Endometrium (tissue), 2 donors: ENCODE measurements around the gene EIF1B.
A peak's percentile ranks its signal among the peaks of the same experiment; 100 is the strongest.
"Not testable (repeated sequence)": the region's sequence is repeated elsewhere in the genome, so short reads cannot be mapped to it uniquely, and the experiment has no call there.

Source experiments
- FAIRE-seq: peaks from 2 replicates; lab custom pipeline; 2012; peaks lifted over from hg19 to GRCh38; lab: Jason Lieb, UNC
- donor health status: control.
- donor health status: control.

EIF1B gene

GRCh38 chr3:40309418-40309924 is at the start of gene EIF1B:
TSS of gene EIF1B (plus strand) at chr3:40309707. CDS start at chr3:40309942, 235 bp downstream.
- FAIRE-seq: peak; percentile 97

DNA sequence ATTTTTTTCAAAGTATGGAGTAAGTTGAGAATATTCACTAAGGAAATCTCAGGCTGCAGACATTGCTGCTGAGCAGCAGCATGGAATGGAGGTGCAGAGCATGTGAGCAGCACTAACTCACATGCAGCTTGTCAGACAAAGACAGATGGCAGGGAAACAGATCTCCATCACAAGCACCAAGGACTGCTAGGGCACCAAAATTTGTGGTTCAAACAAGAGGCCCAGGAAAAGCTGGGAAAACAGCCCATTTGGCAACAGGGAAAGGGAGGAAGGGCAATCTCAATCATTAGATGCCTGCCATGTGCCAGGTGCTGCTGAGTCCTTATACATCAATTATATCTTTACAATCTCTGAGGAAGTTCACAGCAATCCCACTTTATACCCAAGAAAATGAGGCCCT is 47.2 kb upstream of the EIF1B start:
- FAIRE-seq: no peak

GRCh38 chr3:40264451-40264850 is 45.1 kb upstream of the EIF1B start:
- FAIRE-seq: no peak

DNA sequence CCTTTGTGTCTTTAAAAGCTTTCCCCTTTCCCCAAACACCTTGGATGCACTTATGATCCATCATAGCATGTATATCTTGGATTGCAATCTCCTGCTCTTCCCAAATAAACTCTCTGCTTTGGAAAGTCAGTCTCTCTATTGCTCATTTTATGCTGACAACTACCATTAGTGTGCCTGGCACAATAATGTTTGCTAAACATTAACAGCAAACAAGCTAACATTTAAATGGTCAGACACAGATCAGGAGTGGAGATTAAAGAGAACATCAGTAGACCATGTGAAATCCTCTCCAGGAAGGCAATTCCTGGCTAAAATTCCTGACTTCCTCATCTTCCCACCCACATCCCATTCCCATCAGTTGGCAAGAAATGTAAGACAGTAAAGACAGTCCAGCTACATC is 44.3 kb upstream of the EIF1B start:
- FAIRE-seq: no peak

GRCh38 chr3:40267937-40268724 is 41.4 kb upstream of the EIF1B start:
- FAIRE-seq: no peak

DNA sequence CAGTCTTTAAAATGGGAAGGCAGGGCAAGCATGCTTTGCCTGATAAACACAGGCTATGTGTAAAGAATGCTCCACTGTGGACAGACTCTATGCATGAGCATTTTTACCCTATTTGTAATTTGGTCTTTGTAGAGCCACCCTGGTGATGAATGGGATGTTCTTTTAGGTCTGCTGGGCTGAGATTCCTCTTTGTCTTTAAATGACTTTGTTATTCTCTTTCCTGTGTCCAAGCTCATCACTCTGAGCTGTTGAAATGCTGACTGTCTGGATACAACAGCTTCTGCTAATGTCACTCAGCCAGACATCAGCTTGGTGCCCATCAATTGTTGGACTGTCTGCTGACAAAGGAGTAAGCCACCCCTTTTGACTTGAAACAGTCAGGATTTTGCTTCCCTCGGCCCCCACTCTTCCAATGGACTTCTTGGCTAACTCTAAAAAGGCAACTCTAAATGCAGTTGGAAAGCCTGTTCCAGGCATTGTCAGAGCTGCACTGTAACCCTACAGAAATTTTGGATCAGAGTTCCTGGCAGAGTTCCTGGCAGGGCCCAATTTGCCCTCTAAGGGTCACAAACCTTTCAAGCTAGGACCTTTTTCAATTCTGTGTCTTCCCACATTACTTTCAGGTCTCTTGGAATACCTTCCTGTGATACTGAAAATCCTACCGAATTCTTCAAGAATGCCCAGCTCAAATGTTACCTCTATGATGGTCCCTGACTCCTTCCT is 40.5 kb upstream of the EIF1B start:
- FAIRE-seq: no peak

DNA sequence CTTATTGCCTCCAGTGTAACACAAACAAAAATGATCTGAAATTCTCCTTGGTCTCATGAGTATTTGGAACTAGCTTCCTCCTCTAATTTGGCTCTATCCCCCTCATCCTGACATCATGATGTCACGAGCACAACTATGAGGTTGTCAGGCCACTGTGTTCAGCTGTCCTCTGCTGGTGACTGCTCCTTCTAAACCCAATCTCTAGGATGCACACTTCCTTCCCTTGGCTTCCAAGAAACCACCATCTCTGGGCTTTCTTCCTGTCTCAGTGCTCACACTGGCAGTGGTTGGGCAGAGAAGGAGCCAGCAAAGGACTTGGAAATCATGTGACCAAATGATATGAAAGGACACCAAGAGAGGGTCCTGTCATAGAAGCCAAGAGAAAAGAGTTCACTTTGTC is 30.7 kb upstream of the EIF1B start:
- FAIRE-seq: no peak

GRCh38 chr3:40281995-40282394 is 27.5 kb upstream of the EIF1B start:
- FAIRE-seq: no peak

DNA sequence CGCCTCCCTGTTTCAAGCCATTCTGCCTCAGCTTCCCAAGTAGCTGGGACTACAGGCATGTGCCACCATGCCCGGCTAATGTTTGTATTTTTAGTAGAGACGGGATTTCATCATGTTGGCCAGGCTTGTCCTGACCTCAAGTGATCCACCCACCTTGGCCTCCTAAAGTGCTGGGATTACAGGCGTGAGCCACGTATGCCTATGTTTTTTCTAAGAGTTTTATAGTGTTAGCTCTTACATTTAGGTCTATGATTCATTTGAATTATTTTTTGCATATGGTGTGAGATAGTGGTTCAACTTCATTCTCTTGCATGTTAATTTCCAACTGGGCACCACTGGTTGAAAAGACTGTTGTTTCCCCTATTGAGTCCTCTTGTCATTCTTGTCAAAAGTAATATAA is 26.4 kb upstream of the EIF1B start:
- not testable (repeated sequence) for FAIRE-seq

DNA sequence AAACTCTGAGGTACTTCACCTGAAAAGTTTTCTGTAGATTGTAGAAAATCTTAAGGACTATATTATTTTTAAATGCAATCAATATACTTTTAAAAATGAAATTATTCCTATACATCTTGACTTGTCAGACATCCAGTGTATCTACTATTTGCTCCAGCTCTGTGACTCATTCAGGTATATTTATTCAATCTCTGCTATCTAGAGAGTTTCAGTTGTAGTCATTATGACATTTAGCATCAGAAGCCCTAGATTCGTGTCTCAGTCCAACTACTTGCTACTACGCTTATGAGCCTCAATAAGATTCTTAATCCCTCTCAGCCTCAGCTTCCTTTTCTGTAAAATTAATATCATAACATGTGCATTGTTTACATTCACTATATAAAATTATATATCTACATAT is 22.3 kb upstream of the EIF1B start:
- FAIRE-seq: no peak

- no peak for FAIRE-seq
Measured at GRCh38 chr3:40290396-40290795, 19.1 kb upstream of the EIF1B start.

- FAIRE-seq: no peak
Measured at GRCh38 chr3:40291471-40291870, 18.0 kb upstream of the EIF1B start.

DNA sequence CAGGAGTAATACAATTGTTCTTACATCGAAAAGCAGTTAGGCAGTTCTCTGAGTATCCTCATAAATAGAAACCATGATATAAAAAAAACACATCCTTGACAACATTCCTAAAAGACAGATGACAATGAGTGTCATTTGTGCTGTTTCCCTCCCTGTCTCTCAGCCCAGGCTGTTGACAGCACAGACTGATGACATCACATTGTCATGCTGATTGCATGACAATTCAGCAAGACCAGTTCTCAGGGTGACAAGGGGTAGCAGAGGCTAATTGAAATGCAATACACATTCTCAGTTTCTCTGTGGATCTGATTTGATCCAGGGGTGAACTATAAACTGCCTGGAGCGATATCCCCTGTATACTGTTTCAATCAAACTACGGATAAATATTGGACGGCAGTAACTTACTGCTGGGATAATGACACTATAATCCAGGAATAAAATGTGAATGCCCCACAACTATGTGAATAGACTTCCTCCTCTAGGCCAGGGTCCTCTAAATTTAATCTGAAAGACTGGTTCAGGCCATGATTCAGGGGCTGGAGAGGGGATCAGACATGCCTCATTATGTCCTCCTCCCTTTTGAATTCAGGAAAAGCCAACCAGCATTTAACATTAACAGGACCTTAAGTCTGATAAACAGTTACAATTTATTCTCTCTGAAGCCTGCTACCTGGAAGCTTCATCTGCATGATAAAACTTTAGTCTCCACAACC is 16.7 kb upstream of the EIF1B start:
- no peak for FAIRE-seq

GRCh38 chr3:40294434-40294833 is 15.1 kb upstream of the EIF1B start:
- FAIRE-seq: no peak

DNA sequence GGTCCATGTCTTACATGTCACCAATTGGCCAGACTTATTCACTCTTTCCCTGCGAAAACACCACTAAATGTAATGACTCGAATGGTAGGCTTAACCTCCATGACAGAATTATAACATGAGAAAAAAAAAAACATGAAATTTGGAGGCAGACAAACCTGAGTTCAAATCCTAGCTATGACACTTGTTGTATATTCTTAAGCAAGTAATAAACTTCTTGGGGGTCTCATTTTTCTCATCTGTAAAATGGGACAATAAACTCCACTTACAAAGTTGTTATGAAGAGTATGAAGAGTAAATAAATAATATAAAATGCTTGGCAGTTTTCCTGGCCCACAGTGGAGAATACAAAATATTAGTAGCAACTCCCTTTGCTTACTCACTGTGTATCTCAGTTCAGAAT is 11.4 kb upstream of the EIF1B start:
- FAIRE-seq: no peak

DNA sequence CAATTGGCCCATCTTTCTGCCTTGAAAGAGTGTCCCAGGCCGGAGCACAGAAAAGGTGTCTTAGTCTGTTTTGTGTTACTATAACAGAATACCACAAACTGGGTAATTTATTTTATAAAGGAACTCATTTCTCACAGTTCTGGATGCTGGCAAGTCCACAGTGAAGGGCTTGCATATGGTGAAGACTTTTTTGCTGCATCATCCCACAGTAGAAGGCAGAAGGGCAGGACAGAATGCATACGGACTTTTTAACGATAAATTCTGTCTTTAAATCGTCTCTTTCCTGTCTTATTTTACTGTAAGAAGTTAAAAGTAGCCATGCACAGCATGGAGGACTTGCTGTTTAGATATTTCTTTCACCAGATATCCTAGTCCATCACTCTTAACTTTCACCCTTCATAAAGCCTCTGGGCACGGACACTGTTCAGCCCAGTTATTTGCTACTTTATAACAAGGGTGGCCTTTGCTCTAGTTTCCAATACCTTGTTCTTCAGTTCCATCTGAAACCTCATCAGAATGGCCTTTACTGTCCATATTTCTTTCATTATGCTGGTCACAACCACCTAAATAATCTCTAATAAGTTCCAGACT is 10.3 kb upstream of the EIF1B start:
- no peak for FAIRE-seq

- no peak for FAIRE-seq
Measured at GRCh38 chr3:40299721-40300335, 9.7 kb upstream of the EIF1B start.

DNA sequence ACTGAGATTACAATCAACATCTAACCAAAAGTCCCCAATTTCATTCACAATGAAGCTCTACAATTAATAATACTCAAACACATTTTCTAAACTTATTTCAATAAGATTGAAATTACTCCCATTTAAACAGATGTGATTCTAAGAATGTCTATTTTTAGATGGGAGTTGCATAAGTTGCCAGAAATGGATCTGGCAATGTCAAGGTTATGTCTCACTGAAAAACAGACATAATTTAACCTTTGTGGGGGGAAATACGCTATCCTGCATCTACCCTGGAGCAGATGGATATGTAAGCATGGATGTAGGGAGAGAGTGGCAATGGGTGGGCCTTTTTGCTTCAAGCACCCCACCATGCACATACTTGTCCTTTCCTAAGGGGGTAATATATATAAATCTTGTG is 6.7 kb upstream of the EIF1B start:
- FAIRE-seq: no peak

DNA sequence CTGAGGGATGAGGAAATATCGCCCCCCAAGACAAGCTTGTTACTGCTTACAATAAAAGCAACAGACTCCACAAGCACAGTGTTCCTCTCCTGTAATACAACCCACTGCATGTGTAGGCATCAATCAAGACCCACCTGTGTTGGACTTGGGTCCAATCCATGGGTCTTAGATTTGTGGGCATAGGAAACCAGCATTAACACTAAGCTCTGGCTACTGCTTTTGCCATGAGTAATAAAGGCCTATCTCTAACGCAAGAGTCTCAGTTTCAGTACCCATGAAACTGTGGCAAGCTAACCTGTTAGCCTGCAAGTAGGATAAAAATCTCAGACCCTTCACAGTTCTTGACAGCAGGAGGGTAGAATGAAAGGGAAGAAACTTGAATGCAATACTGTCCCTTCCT is 5.2 kb upstream of the EIF1B start:
- no peak for FAIRE-seq

DNA sequence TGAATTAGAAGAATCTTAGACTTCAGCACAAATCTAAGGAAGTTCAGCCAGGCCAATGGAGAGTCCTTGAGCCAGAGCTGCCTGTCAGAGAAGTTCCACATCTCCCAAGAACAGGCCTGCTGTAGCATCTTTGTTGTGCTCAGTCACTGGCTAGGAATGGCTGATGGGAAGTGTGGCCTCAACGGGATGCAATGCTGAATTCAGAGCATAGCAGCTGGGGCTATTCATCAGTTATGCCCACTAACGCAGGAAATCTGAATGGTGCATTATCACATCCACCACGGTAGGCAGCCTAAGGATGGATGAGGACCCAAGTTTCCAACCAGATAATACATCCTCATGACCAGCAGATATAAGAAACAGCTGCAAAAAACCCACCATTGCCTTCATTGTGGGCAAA is 3.2 kb upstream of the EIF1B start:
- FAIRE-seq: no peak

GRCh38 chr3:40307176-40307575 is 2.3 kb upstream of the EIF1B start:
- FAIRE-seq: no peak
